Stimulated activated CD8-positive, alpha-beta memory T cell treated with anti-CD3 and anti-CD28 coated beads, Interleukin-12 subunit alpha, Interleukin-12 subunit beta, amount 100 ng/mL, for 1 hour (primary cell): ENCODE results near the gene SCN8A.
"Not testable (repeated sequence)": the region's sequence is repeated elsewhere in the genome, so short reads cannot be mapped to it uniquely, and the experiment has no call there.

Source experiments
- DNase-seq: peaks from one replicate; pipeline ENCODE4 v3.0.0-alpha.2; 2020; ENCODE audit warnings: low read depth

The SCN8A gene

GRCh38 chr12:51817027-51817953 lies 226.3 kb downstream of the SCN8A start:
- no peak for DNase-seq

GRCh38 chr12:51818086-51818485 lies 227.1 kb downstream of the SCN8A start:
- no peak for DNase-seq

DNA sequence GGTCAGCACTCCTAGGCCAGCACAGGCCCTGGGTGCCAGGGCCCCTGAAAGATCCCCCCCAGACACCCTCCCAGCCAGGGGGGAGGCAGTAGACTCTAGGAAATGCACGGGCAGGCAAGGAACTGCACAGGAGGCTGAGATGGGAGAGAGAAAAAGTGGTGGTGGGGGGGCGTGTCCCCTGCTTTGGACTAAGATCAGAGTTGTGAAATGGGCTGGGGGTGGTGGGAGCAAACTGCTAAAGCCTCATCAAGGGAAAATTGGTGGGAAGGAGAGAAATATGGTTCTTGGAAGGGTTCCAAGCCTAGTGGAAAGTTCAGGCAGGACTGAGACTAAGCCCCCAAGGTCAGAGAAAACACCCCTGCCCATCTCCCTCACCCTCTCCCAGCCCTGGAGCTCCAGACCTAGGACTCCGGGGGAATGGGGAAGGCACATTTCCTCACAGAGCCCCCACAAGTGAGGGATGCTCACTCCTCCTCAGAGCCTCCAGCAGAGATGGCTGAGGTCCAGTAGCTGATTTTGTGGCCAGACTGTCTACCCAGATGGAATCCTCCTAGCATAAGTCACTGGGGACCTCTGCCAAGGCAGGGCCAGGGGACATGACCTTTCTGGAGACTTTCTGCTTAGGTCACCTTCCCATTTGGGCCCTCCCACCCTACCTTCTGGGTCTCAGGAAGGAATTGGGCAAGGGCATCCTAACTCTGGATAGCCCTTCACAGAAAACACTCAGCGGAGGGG lies 227.7 kb downstream of the SCN8A start:
- DNase-seq = no peak

- DNase-seq = no peak
Measured at GRCh38 chr12:51819736-51820525, 228.9 kb downstream of the SCN8A start.

- peak; percentile 65 for DNase-seq
Measured at GRCh38 chr12:51820526-51821439, 229.8 kb downstream of the SCN8A start.

DNA sequence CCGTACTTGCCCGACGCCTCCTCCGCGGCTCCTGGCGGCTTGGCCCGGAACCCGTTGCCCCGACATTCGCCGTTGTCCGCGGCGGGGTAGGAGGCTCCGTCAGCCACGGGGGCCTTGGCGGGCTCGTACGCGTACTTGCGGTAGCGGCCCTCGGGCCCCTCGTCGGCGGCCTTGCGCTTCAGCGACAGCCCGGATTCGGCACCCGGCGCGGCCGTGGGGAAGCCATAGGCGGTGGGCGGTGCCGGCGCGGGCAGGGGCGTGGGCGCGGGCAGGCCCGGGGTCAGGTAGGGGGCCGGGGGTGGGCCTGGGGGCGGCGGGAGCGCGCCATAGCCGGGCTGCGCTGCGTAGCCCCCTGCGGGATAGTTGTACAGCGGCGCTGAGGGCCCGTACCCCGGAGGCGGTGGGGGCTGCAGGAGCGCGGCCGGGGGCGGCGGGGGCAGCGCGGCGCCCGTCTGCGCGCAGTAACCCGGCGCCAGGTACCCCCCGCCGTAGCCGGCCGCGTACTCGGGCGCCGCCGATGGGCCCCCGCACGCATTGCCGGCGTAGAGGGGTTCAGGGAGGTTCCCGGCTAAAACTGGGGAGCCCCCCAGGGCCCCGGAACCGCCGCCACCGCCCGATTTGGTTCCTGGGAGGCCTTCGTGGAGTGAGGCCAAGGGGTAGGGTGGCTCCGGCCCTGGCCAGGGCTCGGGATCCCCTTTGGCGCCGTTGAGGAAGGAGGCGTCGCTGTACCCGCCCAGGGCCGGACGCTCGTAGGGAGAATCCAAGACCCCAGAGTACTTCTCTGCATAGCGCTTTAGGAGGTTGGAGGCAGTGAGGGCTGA lies 230.6 kb downstream of the SCN8A start:
- no peak for DNase-seq

- no peak for DNase-seq
Measured at GRCh38 chr12:51822261-51822616, 231.2 kb downstream of the SCN8A start.

GRCh38 chr12:51822956-51823355 lies 231.9 kb downstream of the SCN8A start:
- no peak for DNase-seq

- DNase-seq = no peak
Measured at GRCh38 chr12:51823875-51824565, 233.0 kb downstream of the SCN8A start.

GRCh38 chr12:51825216-51825615 lies 234.2 kb downstream of the SCN8A start:
- no peak for DNase-seq

DNA sequence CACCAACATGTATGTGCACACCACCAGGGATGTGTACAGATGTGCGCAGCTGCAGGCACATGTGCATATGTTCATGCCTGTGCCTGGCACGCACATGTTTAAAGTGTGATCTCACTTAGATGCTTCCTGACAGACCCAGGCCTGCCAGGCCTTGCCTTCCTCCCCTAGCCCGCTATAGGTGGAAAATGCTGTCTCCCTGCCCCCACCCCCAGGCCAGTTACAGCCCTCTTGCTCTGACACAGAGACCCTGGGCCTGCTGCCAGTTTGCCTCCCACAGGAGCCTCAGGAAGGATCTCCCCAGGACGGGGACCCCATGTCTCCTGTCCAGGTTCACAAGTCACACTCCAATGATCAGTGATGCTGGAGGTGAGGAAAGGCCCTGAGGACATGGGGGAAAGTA lies 235.8 kb downstream of the SCN8A start:
- no peak for DNase-seq

- no peak for DNase-seq
Measured at GRCh38 chr12:51827925-51828818, 237.1 kb downstream of the SCN8A start.

DNA sequence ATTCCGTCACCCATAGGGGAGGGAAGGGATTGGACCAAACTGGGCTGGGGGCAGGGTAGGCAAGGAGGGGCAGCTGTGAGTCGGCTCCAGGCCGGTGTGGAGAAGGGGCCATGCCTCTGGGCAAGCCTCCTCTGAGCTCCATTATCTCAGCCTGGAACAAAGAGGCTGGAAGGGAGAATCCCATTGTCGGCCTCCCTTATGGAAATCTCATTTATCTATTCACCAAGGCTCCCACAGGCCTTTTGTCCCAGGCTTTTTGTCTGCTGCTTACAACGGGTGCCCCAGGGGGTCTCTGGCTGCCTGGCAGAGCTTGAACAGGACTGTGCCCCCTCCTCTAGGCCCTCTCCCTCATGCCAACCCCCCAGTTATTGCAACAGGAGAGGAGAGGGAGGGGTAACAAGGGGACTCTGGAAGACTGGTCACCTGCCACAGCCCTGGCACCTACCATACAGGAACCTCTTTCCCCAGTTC lies 238.0 kb downstream of the SCN8A start:
- no peak for DNase-seq

DNA sequence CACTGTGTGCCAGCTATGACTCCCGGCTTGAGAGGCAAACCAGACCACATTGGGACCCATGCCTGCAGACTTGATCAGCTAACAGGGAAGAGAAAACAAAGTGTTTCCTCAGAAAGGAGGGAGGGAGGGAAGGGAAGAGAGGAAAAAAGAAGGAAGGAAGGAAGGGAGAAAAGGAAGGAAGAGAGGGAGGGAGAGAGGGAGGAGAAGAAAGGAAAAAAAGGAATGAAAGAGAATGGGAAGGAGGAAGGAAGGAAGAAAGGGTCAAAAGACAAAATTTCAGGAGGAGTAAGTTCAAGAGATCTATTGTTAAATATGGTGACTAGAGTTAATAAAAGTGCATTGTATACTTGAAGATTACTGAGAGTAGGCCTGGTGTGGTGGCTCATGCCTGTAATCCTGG lies 238.6 kb downstream of the SCN8A start:
- no peak for DNase-seq

DNA sequence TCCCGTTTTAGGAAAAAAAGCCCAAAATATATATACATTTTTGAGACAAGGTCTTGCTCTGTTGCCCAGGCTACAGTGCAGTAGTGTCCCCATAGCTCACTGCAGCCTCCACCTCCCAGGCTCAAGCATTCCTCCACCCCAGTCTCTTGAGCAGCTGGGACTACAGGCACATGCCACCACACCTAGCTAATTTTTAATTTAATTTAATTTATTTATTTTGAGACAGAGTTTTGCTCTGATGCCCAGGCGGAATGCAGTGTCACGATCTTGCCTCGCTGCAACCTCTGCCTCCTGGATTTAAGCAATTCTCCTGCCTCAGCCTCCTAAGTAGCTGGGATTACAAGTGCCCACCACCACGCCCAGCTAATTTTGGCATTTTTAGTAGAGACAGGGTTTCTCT lies 240.8 kb downstream of the SCN8A start:
- not testable (repeated sequence) for DNase-seq

GRCh38 chr12:51832354-51833107 lies 241.5 kb downstream of the SCN8A start:
- no peak for DNase-seq

DNA sequence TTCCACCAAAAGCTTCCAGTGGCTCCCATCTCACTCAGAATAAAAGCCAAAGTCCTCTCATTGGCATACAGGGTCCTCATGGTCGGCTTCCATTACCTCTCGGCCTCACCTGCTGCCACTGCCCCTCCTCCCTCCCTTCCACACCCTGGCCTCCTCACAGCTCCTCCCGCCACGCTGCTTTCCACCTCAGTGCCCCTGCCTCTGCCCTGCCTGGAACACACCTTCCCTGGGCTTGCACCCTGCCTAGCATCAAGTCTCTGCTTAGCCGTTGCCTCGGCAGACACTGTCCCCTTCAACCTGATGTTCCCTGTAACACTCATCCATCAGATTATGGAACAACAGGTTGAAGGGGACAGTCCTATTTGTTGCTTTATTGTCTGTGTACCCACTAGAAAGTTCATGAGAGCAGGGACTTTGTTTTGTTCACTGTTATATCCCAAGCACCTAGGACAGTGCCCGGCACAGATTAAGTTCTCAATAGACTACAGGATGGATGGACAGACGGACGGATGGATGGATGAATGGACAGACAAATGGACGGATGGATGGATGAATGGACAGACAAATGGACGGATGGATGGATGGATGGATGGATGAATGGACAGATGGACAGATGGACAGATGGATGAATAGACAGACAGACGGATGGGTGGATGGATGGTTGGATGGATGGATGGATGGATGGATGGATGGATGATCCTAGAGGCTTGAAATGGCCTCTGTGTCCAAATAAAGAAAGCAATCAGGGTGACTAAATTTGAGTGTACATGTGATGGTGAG lies 242.6 kb downstream of the SCN8A start:
- DNase-seq = no peak
